ENCODE results near the gene NRXN3.

The NRXN3 gene

DNA sequence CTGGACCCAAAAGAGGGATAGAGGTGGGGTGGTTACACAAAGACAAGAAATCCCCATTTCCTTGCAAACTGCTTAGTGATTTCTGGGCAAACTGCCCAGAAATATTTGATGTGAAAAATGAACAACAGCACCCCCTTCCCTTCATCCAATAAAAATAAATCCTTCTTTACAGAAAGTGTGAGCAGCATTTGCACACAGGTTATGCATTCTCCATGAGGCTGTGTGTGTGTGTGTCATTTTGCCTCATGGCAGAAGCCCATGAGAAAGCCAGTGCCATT is 17.2 kb upstream of the NRXN3 start:
- Histone ChIP-seq H3K27me3 (ENCODE audit: low read length) (no peaks in the 10 kb centered on the region), H3K4me3 (ENCODE audit: insufficient read depth, low read length, poor library complexity, severe bottlenecking) (no peak overlapping the region), H3K9me3 (ENCODE audit: insufficient read depth, low read length) (no peaks in the 10 kb centered on the region), H3K27ac (ENCODE audit: low read depth, low read length) (no peak overlapping the region), H3F3A (ENCODE audit: insufficient read depth) (no peaks in the 10 kb centered on the region), H3K9me2 (replicated peaks; ENCODE audit: insufficient read depth, low read length) (no peaks in the 10 kb centered on the region), H3K36me3 (ENCODE audit: low read length) (no peaks in the 10 kb centered on the region), H4K20me1 (ENCODE audit: low read depth, low read length) (no peaks in the 10 kb centered on the region), H3K4me2 (ENCODE audit: low read depth, low read length, poor library complexity, severe bottlenecking) (no peak overlapping the region), H3K79me2 (ENCODE audit: insufficient read depth, low read length) (no peaks in the 10 kb centered on the region), H2AFZ (ENCODE audit: low read depth, low read length, severe bottlenecking) (no peak overlapping the region), H3K9ac (ENCODE audit: low read length) (no peak overlapping the region)
- TF ChIP-seq EZH2phosphoT487 (conservative IDR thresholded peaks at IDR 0.05; ENCODE audit: low read length): no peak
- TF ChIP-seq CTCF (IDR thresholded peaks at IDR 0.05; ENCODE audit: insufficient read depth, low read length, poor library complexity, severe bottlenecking): no peak

GRCh38 chr14:78154827-78155226 is 15.3 kb upstream of the NRXN3 start:
- H2AFZ ChIP-seq (ENCODE audit: low read depth, low read length, severe bottlenecking): no peak overlapping the region
- no peak overlapping the region for H3K4me3 ChIP-seq (ENCODE audit: insufficient read depth, low read length, poor library complexity, severe bottlenecking)
- no peak overlapping the region for H3K9ac ChIP-seq (ENCODE audit: low read length)
- no peaks in the 10 kb centered on the region for H3K36me3 ChIP-seq (ENCODE audit: low read length)
- no peaks in the 10 kb centered on the region for H3K27me3 ChIP-seq (ENCODE audit: low read length)
- no peak overlapping the region for H3K27ac ChIP-seq (ENCODE audit: low read depth, low read length)
- no peak for TF ChIP-seq EZH2phosphoT487 (conservative IDR thresholded peaks at IDR 0.05; ENCODE audit: low read length)
- no peak for TF ChIP-seq CTCF (IDR thresholded peaks at IDR 0.05; ENCODE audit: insufficient read depth, low read length, poor library complexity, severe bottlenecking)
- H4K20me1 ChIP-seq (ENCODE audit: low read depth, low read length): no peaks in the 10 kb centered on the region
- H3K9me3 ChIP-seq (ENCODE audit: insufficient read depth, low read length): no peaks in the 10 kb centered on the region
- H3K4me2 ChIP-seq (ENCODE audit: low read depth, low read length, poor library complexity, severe bottlenecking): no peak overlapping the region
- no peaks in the 10 kb centered on the region for H3K79me2 ChIP-seq (ENCODE audit: insufficient read depth, low read length)
- no peaks in the 10 kb centered on the region for H3F3A ChIP-seq (ENCODE audit: insufficient read depth)
- no peaks in the 10 kb centered on the region for H3K9me2 ChIP-seq (replicated peaks; ENCODE audit: insufficient read depth, low read length)

DNA sequence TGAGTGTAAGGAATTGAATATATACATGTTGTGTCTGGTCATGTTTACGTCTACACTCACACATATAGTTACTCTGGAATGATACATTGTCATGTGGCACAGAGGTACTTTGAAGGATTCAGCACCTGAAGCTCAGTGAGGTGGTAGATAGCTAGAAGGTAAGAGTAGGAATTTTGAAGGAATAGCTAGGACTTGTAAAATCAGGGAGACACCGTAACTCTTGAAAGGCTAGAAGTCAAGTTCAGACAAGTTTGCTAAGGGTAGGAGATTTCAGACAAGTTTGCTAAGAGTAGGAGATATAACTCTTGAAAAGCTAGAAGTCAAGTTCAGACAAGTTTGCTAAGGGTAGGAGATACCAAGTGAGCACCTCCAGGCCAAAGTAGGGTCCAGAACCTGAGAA is 14.0 kb upstream of the NRXN3 start:
- no peaks in the 10 kb centered on the region for H3K27me3 ChIP-seq (ENCODE audit: low read length)
- TF ChIP-seq EZH2phosphoT487 (conservative IDR thresholded peaks at IDR 0.05; ENCODE audit: low read length) (no peak), CTCF (IDR thresholded peaks at IDR 0.05; ENCODE audit: insufficient read depth, low read length, poor library complexity, severe bottlenecking) (no peak)
- no peaks in the 10 kb centered on the region for H3K9me3 ChIP-seq (ENCODE audit: insufficient read depth, low read length)
- H3K4me3 ChIP-seq (ENCODE audit: insufficient read depth, low read length, poor library complexity, severe bottlenecking): no peak overlapping the region
- H2AFZ ChIP-seq (ENCODE audit: low read depth, low read length, severe bottlenecking): no peak overlapping the region
- H4K20me1 ChIP-seq (ENCODE audit: low read depth, low read length): no peaks in the 10 kb centered on the region
- H3K27ac ChIP-seq (ENCODE audit: low read depth, low read length): no peak overlapping the region
- H3K36me3 ChIP-seq (ENCODE audit: low read length): no peaks in the 10 kb centered on the region
- H3K4me2 ChIP-seq (ENCODE audit: low read depth, low read length, poor library complexity, severe bottlenecking): no peak overlapping the region
- no peaks in the 10 kb centered on the region for H3K79me2 ChIP-seq (ENCODE audit: insufficient read depth, low read length)
- H3F3A ChIP-seq (ENCODE audit: insufficient read depth): no peaks in the 10 kb centered on the region
- H3K9ac ChIP-seq (ENCODE audit: low read length): no peak overlapping the region
- no peaks in the 10 kb centered on the region for H3K9me2 ChIP-seq (replicated peaks; ENCODE audit: insufficient read depth, low read length)
